Amniotic epithelial cell (primary cell): ENCODE data around the gene DDX60.
A peak's percentile ranks its signal among the peaks of the same experiment; 100 is the strongest.

Experiments
- DNase-seq: peaks from one replicate; pipeline ENCODE4 v3.0.0-alpha.2; 2010; ENCODE audit warnings: low read depth

The DDX60 gene

DNA sequence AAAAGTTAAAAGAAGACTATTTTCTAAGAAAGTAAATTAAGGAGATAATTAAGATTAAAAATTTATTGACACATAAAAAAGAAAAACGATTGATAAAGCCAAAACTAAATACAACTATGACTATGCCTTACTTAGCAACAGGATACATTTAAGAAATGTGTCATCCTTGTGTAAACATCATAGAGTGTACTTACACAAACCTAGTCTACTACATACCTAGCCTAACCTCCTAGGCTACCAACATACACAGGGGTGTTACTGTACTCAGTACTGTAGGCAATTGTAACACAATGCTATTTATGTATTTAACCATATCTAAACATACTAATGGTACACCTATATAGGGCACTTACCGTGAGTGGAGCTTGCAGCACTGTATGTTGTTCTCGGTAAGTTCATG is 117.9 kb downstream of the DDX60 start:
- DNase-seq, result no peak

DNA sequence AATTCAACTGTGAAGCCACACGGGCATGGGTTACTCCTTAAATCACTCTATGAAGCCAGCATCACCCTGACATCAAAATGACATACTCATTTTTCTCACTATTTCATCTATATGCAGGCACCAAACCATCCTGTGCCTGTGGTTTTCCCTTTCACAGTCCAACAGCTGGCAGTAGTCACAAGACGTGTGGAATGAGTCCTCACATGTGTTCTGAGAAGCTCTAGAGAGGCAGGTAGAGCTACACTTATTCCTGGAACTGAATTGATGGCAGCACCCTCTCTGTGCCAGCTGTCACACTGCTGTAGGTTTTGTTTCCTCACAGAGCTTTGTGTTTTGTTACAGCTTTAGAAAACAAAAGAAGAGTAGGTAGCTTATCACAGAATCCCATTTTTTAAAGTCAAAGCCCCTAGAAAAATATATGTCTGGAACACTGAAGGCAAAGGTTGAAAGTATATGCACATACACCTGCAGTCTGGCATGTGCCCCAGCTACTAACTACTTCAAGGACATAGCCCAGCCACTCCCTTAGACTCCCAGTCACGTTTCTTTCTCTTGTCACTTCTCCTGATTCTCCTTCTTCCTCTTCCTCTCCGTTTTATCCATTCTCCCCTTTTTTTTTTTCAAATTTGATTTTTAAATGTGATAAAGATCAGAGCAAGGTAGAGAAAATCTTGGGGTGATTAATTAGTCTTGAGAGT is 119.1 kb downstream of the DDX60 start:
- DNase-seq, result no peak

DNA sequence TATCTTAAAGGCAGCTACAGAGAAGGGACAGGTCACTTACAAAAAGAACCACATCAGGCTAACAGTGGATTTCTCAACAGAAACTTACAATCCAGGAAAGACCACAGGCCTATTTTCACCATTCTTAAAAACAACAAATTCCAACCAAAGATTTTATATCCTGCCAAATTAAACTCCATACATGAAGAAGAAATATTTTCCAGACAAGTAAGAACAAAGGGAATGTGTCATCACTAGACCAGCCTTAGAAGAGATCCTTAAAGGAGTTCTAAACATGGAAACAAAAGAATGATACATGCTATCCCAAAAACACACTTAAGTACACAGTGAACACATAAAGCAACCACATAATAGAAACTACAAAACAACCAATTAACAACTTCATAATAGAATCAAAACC is 120.6 kb downstream of the DDX60 start:
- DNase-seq, result no peak

DNA sequence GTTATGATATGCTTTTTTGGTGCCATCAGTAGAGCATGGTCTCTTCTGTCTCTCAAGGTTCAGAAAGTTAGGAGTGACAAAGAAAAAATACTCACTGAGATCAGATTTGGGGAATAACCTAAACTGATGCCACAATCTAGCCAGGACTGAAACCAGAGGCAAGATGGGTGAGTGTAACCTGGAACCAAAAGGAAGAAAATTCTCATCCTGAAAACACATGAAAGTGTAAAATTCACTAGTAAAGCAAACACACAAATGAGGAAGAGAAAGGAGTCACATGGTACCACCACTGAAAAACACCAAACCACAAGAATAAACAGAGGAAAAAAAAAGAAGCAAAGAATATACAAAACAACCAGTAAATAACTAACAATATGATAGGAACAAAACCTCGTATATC is 129.8 kb downstream of the DDX60 start:
- DNase-seq, result no peak

DNA sequence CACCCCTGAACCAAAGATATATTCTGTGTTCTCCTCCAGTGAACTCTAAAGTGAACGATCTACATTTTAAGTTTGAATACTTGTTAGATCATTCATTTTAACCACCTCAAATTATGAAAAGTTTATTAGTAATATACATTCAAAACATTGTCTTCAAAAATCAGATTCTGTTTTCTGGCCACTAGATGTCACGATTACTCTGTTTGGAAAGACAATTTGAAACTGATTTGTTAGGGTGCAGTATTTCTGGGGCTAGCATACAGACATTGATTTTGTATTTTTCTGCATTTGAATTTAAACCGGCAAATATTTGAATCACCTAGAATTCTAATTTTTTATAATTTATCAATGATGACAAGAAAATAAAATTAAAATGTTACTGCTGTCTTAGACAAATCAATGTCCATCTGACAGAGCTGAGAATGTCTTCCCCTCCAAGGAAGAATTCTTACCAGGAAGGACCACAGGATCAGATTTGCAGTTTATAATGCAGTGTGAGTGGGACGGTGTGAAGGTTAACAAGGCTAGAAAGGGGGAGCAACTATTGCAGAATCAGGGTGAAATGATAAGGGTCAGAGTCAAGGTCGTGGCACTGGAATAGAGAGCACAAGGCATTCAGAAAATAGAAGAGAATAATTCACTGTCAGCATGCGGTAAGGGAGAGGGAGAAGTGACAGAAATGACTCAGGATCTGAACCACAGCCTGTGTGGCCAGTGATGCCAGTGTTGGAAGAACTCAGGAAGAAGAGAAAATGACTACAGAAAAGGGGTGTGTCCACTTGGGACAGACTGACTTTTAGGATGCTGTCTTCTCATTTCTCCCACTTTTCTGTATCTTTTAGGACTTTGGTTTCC is 134.6 kb downstream of the DDX60 start:
- DNase-seq, result peak; percentile 28

DNA sequence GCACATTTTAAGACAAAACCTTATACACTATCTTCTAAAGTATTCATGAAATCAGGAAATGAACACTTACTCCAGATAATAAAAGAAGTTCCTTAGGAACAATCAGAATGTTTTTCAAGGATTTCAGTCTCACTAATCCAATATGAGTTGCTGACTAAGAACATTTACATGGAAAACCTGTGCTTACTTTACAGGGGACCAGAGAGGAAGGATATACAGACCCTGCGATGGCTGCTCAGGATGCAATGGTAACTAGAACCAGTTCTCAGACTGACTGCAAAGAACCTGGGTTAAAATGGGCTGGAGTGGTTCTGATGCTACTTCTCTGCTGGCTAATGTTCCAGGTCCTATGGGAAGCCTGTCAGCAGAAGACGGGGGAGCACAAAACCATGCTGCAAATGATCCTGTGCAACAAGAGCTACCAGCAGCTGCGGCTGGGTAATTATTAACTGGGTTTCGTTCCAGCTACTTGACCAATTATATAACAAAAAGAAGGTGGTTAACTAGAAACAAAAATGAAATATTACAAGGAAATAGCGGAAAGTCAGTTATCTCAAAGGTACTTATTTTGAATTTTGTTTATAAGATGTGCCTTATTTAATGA is 140.9 kb downstream of the DDX60 start:
- DNase-seq, result no peak

DNA sequence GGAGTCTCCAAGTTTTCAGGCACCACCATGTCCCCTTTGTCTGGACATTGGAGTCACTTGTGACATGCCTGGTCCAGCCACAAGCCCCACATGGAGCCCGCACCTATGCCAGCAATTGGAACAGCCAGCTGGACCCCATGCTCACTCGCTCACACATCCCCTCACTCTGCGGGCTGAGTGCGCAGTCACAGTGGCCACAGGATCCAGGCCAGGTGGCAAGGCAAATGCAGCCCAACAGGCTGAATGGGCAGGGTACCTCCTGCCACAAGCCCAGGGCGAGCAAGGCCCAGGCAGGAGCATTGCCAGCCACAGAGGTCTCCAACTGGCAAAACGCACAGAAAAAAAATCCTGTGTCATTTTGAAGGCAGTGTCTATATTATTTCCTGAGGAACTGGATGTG is 144.2 kb downstream of the DDX60 start:
- DNase-seq, result no peak

DNA sequence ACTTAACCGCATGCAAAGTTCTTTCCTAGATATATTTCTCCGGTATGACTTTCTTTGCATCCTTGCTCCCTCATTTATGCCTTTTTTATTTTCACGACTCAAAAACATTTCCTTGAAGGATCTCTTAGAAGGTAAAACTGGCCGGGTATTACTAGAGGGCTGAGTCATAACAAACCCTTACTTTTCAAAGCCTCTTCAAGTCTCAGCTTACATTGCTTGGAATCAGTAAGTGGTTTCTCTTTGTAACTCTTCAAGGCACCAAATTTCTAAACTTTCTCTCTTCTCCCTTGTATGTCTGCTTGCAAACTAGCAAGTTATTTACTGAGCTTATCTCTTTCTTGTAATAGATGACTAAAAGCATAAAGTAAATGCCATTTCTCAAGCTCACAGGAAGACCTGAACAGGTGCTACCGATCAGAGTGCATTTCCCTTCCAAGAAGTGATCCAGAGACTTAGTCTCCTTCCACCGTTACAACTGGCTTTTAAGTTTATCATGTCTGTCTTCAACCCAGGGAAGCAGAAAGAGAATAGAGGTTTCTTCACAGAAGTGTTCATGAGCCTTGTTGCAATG is 150.8 kb downstream of the DDX60 start:
- DNase-seq, result peak; percentile 25
